Inferior parietal cortex (tissue), 1 donor: ENCODE results near the gene FOXF1.

ENCODE experiments used
- DNase-seq: peaks from one replicate; pipeline ENCODE4 v3.0.0-alpha.2; 2016; ENCODE audit errors: extremely low spot score

The FOXF1 gene

GRCh38 chr16:86510465-86511261, at the start of gene FOXF1:
Gene FOXF1, plus strand, starts transcription at chr16:86510527. Its CDS starts 43 bp downstream, at chr16:86510570.
- no peak for DNase-seq

- no peak for DNase-seq
Measured at GRCh38 chr16:86461037-86461436, 49.3 kb upstream of the FOXF1 start.

- no peak for DNase-seq
Measured at GRCh38 chr16:86462334-86463084, 47.8 kb upstream of the FOXF1 start.

- DNase-seq: no peak
Measured at GRCh38 chr16:86464044-86464443, 46.3 kb upstream of the FOXF1 start.

- DNase-seq: no peak
Measured at GRCh38 chr16:86465434-86465833, 44.9 kb upstream of the FOXF1 start.

GRCh38 chr16:86466696-86467406, 43.5 kb upstream of the FOXF1 start:
- no peak for DNase-seq

GRCh38 chr16:86467490-86467889, 42.8 kb upstream of the FOXF1 start:
- DNase-seq: no peak

GRCh38 chr16:86470964-86471363, 39.4 kb upstream of the FOXF1 start:
- DNase-seq: no peak

GRCh38 chr16:86471896-86472295, 38.4 kb upstream of the FOXF1 start:
- no peak for DNase-seq

GRCh38 chr16:86472366-86472765, 38.0 kb upstream of the FOXF1 start:
- no peak for DNase-seq

- no peak for DNase-seq
Measured at GRCh38 chr16:86476956-86477534, 33.3 kb upstream of the FOXF1 start.

- no peak for DNase-seq
Measured at GRCh38 chr16:86477642-86478041, 32.7 kb upstream of the FOXF1 start.

GRCh38 chr16:86478779-86479178, 31.5 kb upstream of the FOXF1 start:
- no peak for DNase-seq

GRCh38 chr16:86479419-86479818, 30.9 kb upstream of the FOXF1 start:
- DNase-seq: no peak

- peak; percentile 24 for DNase-seq
Measured at GRCh38 chr16:86480444-86480843, 29.9 kb upstream of the FOXF1 start.

GRCh38 chr16:86481607-86482006, 28.7 kb upstream of the FOXF1 start:
- no peak for DNase-seq

GRCh38 chr16:86484240-86484639, 26.1 kb upstream of the FOXF1 start:
- no peak for DNase-seq

- no peak for DNase-seq
Measured at GRCh38 chr16:86485746-86486145, 24.6 kb upstream of the FOXF1 start.

GRCh38 chr16:86490859-86491639, 19.3 kb upstream of the FOXF1 start:
- DNase-seq: no peak

GRCh38 chr16:86491640-86492023, 18.7 kb upstream of the FOXF1 start:
- DNase-seq: peak; percentile 29

GRCh38 chr16:86492267-86492960, 17.9 kb upstream of the FOXF1 start:
- no peak for DNase-seq
